HG03378 (cell line): ENCODE data around the gene CIB4.

ENCODE experiments used
- ATAC-seq: cut with Tn5 transposase; IDR thresholded peaks from one replicate; pipeline ENCODE4 v1.9.1; 2021; ENCODE audit warnings: mild to moderate bottlenecking, moderate library complexity; ENCODE audit not compliant: unreplicated experiment

CIB4 gene

GRCh38 chr2:26609205-26609631 is 31.9 kb downstream of the CIB4 start:
- ATAC-seq: no peak

GRCh38 chr2:26608557-26608956 is 32.6 kb downstream of the CIB4 start:
- no peak for ATAC-seq

- ATAC-seq: no peak
Measured at GRCh38 chr2:26607698-26608097, 33.5 kb downstream of the CIB4 start.

GRCh38 chr2:26606847-26607190 is 34.3 kb downstream of the CIB4 start:
- ATAC-seq: no peak

GRCh38 chr2:26605999-26606846 is 34.9 kb downstream of the CIB4 start:
- ATAC-seq: no peak

GRCh38 chr2:26605195-26605998 is 35.8 kb downstream of the CIB4 start:
- ATAC-seq: no peak

GRCh38 chr2:26602575-26602974 is 38.6 kb downstream of the CIB4 start:
- no peak for ATAC-seq

GRCh38 chr2:26599387-26599786 is 41.8 kb downstream of the CIB4 start:
- ATAC-seq: no peak

GRCh38 chr2:26598996-26599373 is 42.2 kb downstream of the CIB4 start:
- ATAC-seq: no peak

GRCh38 chr2:26598336-26598995 is 42.7 kb downstream of the CIB4 start:
- ATAC-seq: no peak

- no peak for ATAC-seq
Measured at GRCh38 chr2:26597197-26597596, 44.0 kb downstream of the CIB4 start.

GRCh38 chr2:26595146-26595545 is 46.0 kb downstream of the CIB4 start:
- no peak for ATAC-seq

- no peak for ATAC-seq
Measured at GRCh38 chr2:26591619-26592505, 49.3 kb downstream of the CIB4 start.

GRCh38 chr2:26590980-26591618 is 50.1 kb downstream of the CIB4 start:
- no peak for ATAC-seq

- ATAC-seq: no peak
Measured at GRCh38 chr2:26590508-26590907, 50.7 kb downstream of the CIB4 start.

- ATAC-seq: no peak
Measured at GRCh38 chr2:26588576-26588975, 52.6 kb downstream of the CIB4 start.

- ATAC-seq: no peak
Measured at GRCh38 chr2:26587994-26588393, 53.2 kb downstream of the CIB4 start.

GRCh38 chr2:26585966-26586365 is 55.2 kb downstream of the CIB4 start:
- no peak for ATAC-seq

GRCh38 chr2:26585100-26585499 is 56.1 kb downstream of the CIB4 start:
- ATAC-seq: no peak

GRCh38 chr2:26584656-26585055 is 56.5 kb downstream of the CIB4 start:
- no peak for ATAC-seq
